Ascending aorta (tissue), 2 donors: ENCODE data around the gene ACVR2B. TPM values are rescaled to one million over a fixed set of nuclear protein-coding genes. Genes with fewer than 3 reads are reported as not detected.

Source experiments
- DNase-seq, 2 donors: peaks; one replicate each; pipeline ENCODE4 v3.0.0-alpha.2; 2019; ENCODE audit warnings: low spot score in 2 of 2
- H3K27ac ChIP-seq, 2 donors: fragments of 200-600 bp; sonication (generic); one replicate each; pipeline ENCODE4 v1.5.1; 2016 to 2017; ENCODE audit warnings: mild to moderate bottlenecking in 1 of 2
- H3K27me3 ChIP-seq: fragments of 200-600 bp; sonication (generic); one replicate; pipeline ENCODE4 v1.5.1; 2017
- H3K36me3 ChIP-seq, 2 donors: fragments of 200-600 bp; sonication (generic); one replicate each; pipeline ENCODE4 v1.5.1; 2016
- H3K4me1 ChIP-seq, 2 donors: fragments of 200-600 bp; sonication (generic); one replicate each; pipeline ENCODE4 v1.5.1; 2016 to 2017; ENCODE audit warnings: mild to moderate bottlenecking in 1 of 2
- H3K4me3 ChIP-seq, 2 donors: fragments of 200-600 bp; sonication (generic); one replicate each; pipeline ENCODE4 v1.5.1; 2016 to 2017; ENCODE audit warnings: mild to moderate bottlenecking in 1 of 2
- H3K9me3 ChIP-seq, 2 donors: fragments of 200-600 bp; sonication (generic); one replicate each; pipeline ENCODE4 v1.5.1; 2016
- CTCF ChIP-seq, 3 experiments: fragments of 200-600 bp in 2 of 3; fragments of 450-650 bp in 1 of 3; sonication (generic) in 2 of 3; IDR thresholded peaks; one replicate each; pipeline ENCODE4 v1.5.1; 2016 to 2019; ENCODE audit warnings: antibody characterized with exemption in 3 of 3, mild to moderate bottlenecking in 1 of 3, moderate library complexity in 1 of 3
- intact Hi-C: fragments of 100-400 bp; cut with DNase I; formaldehyde crosslinking; loops from one replicate; pipeline ENCODE4 v1.15.1; 2023
- total RNA-seq: library from RNA; depleted of rRNA; stranded (reverse); fragments of >200 nt; gene quantifications from one replicate; pipeline ENCODE4 v1.1.0, GENCODE V29; 2016

Gene ACVR2B
- total RNA-seq, 1 donor from 2014 or later: 15.2 TPM

GRCh38 chr3:38458796-38459498 is 5.3 kb downstream of the ACVR2B start:
- Histone ChIP-seq H3K9me3 (no peaks in the 10 kb centered on the region), H3K27me3 (no peaks in the 10 kb centered on the region), H3K4me1 (peaks cover 4 to 31% of the 10 kb centered on the region in 2 donors), H3K27ac (peak overlapping the region; percentile 67 to 77), H3K4me3 (peak overlapping the region; percentile 41 to 43), H3K36me3 (no peaks in the 10 kb centered on the region)
- TF ChIP-seq CTCF (IDR thresholded peaks at IDR 0.05): no peak
- intact Hi-C loops: loop anchor here (5.0 to 10.0 kb wide), 2 partner anchors 294 to 593 kb away; partner anchors contain the start of genes OXSR1, SCN11A and WDR48
- DNase-seq: peak in 1 of 2 donors; percentile 80

- intact Hi-C loops: loop anchor here (5.0 to 10.0 kb wide), 2 partner anchors 295 to 593 kb away; partner anchors contain the start of genes OXSR1, SCN11A and WDR48
- no peaks in the 10 kb centered on the region for H3K27me3 ChIP-seq
- DNase-seq: no peak
- peaks cover 4 to 31% of the 10 kb centered on the region in 2 donors for H3K4me1 ChIP-seq
- no peak for TF ChIP-seq CTCF (IDR thresholded peaks at IDR 0.05)
- peak overlapping the region; percentile 41 to 43 for H3K4me3 ChIP-seq
- peak overlapping the region; percentile 67 to 77 for H3K27ac ChIP-seq
- no peaks in the 10 kb centered on the region for H3K9me3 ChIP-seq
- no peaks in the 10 kb centered on the region for H3K36me3 ChIP-seq
Observed at GRCh38 chr3:38459499-38460048, 5.9 kb downstream of the ACVR2B start.

- intact Hi-C loops: no loop called here
- no peak overlapping the region for H3K4me3 ChIP-seq
Observed at GRCh38 chr3:38460377-38461270, 6.9 kb downstream of the ACVR2B start.

GRCh38 chr3:38465588-38466154 is 12.0 kb downstream of the ACVR2B start:
- Histone ChIP-seq H3K9me3 (peaks cover 0 to 5% of the 10 kb centered on the region in 2 donors), H3K4me3 (no peak overlapping the region), H3K27ac (no peak overlapping the region), H3K36me3 (no peaks in the 10 kb centered on the region), H3K27me3 (no peaks in the 10 kb centered on the region), H3K4me1 (peaks cover 0 to 5% of the 10 kb centered on the region in 2 donors)
- intact Hi-C loops: no loop called here
- DNase-seq: no peak
- TF ChIP-seq CTCF (IDR thresholded peaks at IDR 0.05): no peak

More at GRCh38 chr3:38460377-38461270, 6.9 kb downstream of the ACVR2B start:
- TF ChIP-seq CTCF (IDR thresholded peaks at IDR 0.05): no peak
- H3K27ac ChIP-seq: peak overlapping the region; percentile 67 to 77
- no peaks in the 10 kb centered on the region for H3K27me3 ChIP-seq
- no peak for DNase-seq
- H3K36me3 ChIP-seq: no peaks in the 10 kb centered on the region
- peaks cover 4 to 31% of the 10 kb centered on the region in 2 donors for H3K4me1 ChIP-seq
- no peaks in the 10 kb centered on the region for H3K9me3 ChIP-seq

- no peak for TF ChIP-seq CTCF (IDR thresholded peaks at IDR 0.05)
- no peaks in the 10 kb centered on the region for H3K36me3 ChIP-seq
- DNase-seq: no peak
- intact Hi-C loops: no loop called here
- H3K27me3 ChIP-seq: no peaks in the 10 kb centered on the region
- H3K4me1 ChIP-seq: no peaks in the 10 kb centered on the region
- H3K4me3 ChIP-seq: no peak overlapping the region
- H3K9me3 ChIP-seq: peaks cover 0 to 5% of the 10 kb centered on the region in 2 donors
- no peak overlapping the region for H3K27ac ChIP-seq
Observed at GRCh38 chr3:38468765-38469164, 15.1 kb downstream of the ACVR2B start.
